Heart left ventricle (tissue), 16 donors: ENCODE data around the gene DHRS3. TPM values are rescaled to one million over a fixed set of nuclear protein-coding genes. Genes with fewer than 3 reads are reported as not detected.

Experiments used
- ATAC-seq, 4 donors: fragments of 200-7000 bp; cut with Tn5 transposase; one replicate each; pipeline ENCODE4 v1.9.1; 2020 to 2022; ENCODE audit warnings: moderate library complexity in 4 of 4, mild to moderate bottlenecking in 3 of 4, moderate number of reproducible peaks in 1 of 4
- DNase-seq, 5 donors: peaks; one replicate each; pipeline ENCODE4 v3.0.0-alpha.2; 2020
- H3K27ac ChIP-seq, 12 donors: fragments of 200-600 bp; sonication (generic) in 4 of 12; one replicate each; pipeline versions ENCODE4 v1.5.0 to v1.8.0; 2016 to 2022; ENCODE audit warnings: mild to moderate bottlenecking in 2 of 12
- H3K27me3 ChIP-seq, 9 donors: fragments of 200-600 bp; sonication (generic) in 2 of 9; one replicate each; pipeline versions ENCODE4 v1.5.1 to v1.8.0; 2016 to 2022; ENCODE audit warnings: mild to moderate bottlenecking in 3 of 9
- H3K36me3 ChIP-seq, 9 donors: fragments of 200-600 bp; sonication (generic) in 2 of 9; one replicate each; pipeline versions ENCODE4 v1.5.0 to v1.8.0; 2018 to 2022; ENCODE audit warnings: mild to moderate bottlenecking in 2 of 9
- H3K4me1 ChIP-seq, 12 donors: fragments of 200-600 bp; sonication (generic) in 4 of 12; one replicate each; pipeline versions ENCODE4 v1.5.0 to v1.8.0; 2016 to 2022; ENCODE audit warnings: mild to moderate bottlenecking in 3 of 12
- H3K4me3 ChIP-seq, 12 donors: fragments of 200-600 bp; sonication (generic) in 4 of 12; one replicate each; pipeline versions ENCODE4 v1.5.0 to v1.8.0; 2017 to 2022; ENCODE audit warnings: mild to moderate bottlenecking in 9 of 12, moderate library complexity in 4 of 12
- H3K9me3 ChIP-seq, 12 donors: fragments of 200-600 bp; sonication (generic) in 4 of 12; one replicate each; pipeline versions ENCODE4 v1.5.0 to v1.8.0; 2016 to 2022; ENCODE audit warnings: mild to moderate bottlenecking in 1 of 12
- POLR2A ChIP-seq, 2 donors: fragments of 450-650 bp; IDR thresholded peaks; one replicate each; pipeline ENCODE4 v1.6.1; 2017; ENCODE audit warnings: antibody characterized with exemption in 2 of 2, mild to moderate bottlenecking in 2 of 2, moderate library complexity in 2 of 2
- WGBS, 4 donors: extraction: QIAGEN DNeasy Blood & Tissue Kit in 2 of 4; methylation state at CpG; one replicate each; pipeline versions ENCODE4 v1.1.5 to v1.1.7; 2013 to 2018; 5-methylcytosine and 5-hydroxymethylcytosine counted together
- intact Hi-C, 10 donors: fragments of 100-400 bp; cut with DNase I; formaldehyde crosslinking; loops; one replicate each; pipeline versions ENCODE4 v1.11.1 to v1.14.2; 2022
- polyA plus RNA-seq, 2 donors: library from polyadenylated mRNA; stranded (reverse); fragments of 200-250 nt; gene quantifications; one replicate each; pipeline ENCODE4 v1.2.3, GENCODE V29; 2013
- total RNA-seq, 9 donors: library from RNA; depleted of rRNA in 2 of 9; stranded (reverse); fragments of >200 nt in 2 of 9; fragmentation: NEBNext Ultra II Directional in 3 of 9; extraction: Animal tissue kit (Norgen Biotek cat#: 25700) in 3 of 9; gene quantifications; one replicate each; pipeline versions ENCODE4 v1.1.0 to v1.2.4, GENCODE V29; 2016 to 2023
- TF ChIP-seq, protein P1 (sequence below), 12 donors: fragments of 200-600 bp; sonication (generic) in 4 of 12; IDR thresholded peaks; one replicate each; pipeline versions ENCODE4 v1.5.0 to v1.8.0; 2018 to 2022; ENCODE audit warnings: antibody characterized with exemption in 12 of 12, mild to moderate bottlenecking in 5 of 12
- donor health status: ischemic (EF 13 %, LVEDD 7.1; RV severe dilation, severe dysfunction).
- donor health status: healthy with polysubstance abuse.
- donor health status: DM: no; HTN: yes; CAD: no.
- donor health status: DM: no; HTN: no; CAD: no.
- donor health status: ischemic (EF 25% LVEDD 6.9; RV normal size, moderate dysfunction).
- donor health status: ischemic (EF 25% LVEDD 5.7; RV mildly dilated, moderate dysfunction).
- donor health status: healthy.
- donor health status: DM: yes; HTN: yes; CAD: no.
- donor health status: ischemic (EF 35%, LVEDD 5.7; RV mildly dilated, moderate dysfunction).
- donor health status: nonischemic (EF 11% LVEDD 7.7; RV severe dilation, severe dysfunction).
- donor health status: DM: yes; HTN: yes; CAD: no.
- donor health status: PGD.
- donor health status: ischemic (EF 29% LVEDD 5.4; RV normal size, mild dysfunction).
- donor health status: nonischemic (EF 23%, LVEDD 6.1; RV moderate dilation, normal function).

The DHRS3 gene
- total and polyA plus RNA-seq, 11 donors, result 28.6 to 102 (median 59.9) TPM

DNA sequence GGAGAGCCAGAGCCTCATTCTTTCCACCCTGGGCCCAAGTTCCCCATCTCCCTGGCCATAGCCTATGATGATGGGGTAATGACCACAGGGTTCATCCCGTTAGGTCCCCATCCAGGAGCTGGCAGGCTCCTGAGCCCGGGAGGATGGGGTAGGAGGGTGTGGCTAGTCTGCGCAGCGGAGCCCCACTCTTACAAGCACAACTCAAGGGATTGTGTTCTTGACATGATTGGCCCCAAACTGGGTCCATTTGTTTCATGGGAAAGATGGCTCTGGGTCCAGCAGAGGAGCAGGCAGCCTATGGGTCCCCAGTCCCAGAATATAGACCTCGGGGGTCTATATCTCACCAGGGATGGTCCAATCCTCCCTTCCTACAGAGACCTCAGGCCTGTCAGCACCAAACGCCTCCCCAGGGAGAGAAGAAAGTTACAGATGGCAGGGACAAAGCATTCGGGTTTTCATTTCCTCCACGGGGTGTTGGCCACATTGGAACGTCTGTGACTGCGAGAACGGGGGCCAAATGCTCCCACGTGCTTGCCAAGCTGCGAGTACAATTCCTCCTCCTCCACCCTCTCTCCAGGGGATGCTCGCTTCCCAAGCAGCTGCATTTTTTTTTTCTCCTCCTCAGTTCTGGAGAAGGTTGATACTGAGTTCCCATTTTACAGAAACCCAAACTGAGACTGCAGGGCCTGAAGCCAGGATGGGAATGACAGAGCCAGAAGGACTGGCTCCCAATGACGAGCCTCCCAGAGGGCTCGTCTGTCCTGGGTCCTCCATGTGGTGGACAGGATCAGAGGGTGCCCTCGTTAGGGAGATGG is 71.0 kb downstream of the DHRS3 start:
- TF ChIP-seq, protein P1, sequence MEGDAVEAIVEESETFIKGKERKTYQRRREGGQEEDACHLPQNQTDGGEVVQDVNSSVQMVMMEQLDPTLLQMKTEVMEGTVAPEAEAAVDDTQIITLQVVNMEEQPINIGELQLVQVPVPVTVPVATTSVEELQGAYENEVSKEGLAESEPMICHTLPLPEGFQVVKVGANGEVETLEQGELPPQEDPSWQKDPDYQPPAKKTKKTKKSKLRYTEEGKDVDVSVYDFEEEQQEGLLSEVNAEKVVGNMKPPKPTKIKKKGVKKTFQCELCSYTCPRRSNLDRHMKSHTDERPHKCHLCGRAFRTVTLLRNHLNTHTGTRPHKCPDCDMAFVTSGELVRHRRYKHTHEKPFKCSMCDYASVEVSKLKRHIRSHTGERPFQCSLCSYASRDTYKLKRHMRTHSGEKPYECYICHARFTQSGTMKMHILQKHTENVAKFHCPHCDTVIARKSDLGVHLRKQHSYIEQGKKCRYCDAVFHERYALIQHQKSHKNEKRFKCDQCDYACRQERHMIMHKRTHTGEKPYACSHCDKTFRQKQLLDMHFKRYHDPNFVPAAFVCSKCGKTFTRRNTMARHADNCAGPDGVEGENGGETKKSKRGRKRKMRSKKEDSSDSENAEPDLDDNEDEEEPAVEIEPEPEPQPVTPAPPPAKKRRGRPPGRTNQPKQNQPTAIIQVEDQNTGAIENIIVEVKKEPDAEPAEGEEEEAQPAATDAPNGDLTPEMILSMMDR (IDR thresholded peaks at IDR 0.05), result no peak
- TF ChIP-seq POLR2A (IDR thresholded peaks at IDR 0.05), result no peak
- peak overlapping the region in 9 of 12 donors; percentile 35 to 91 (median 73) for H3K27ac ChIP-seq
- peaks cover 13 to 53% (median 33%) of the 10 kb centered on the region in 12 donors for H3K4me1 ChIP-seq
- no peak overlapping the region for H3K4me3 ChIP-seq
- no peaks in the 10 kb centered on the region for H3K36me3 ChIP-seq
- H3K27me3 ChIP-seq, result no peaks in the 10 kb centered on the region
- intact Hi-C loops, result no loop called here
- ATAC-seq, result peak; percentile 27 to 72 (median 60)
- H3K9me3 ChIP-seq, result no peaks in the 10 kb centered on the region
- 39 to 70% (median 50%) methylated on average over 14 to 17 of the region's 17 CpGs for WGBS, 4 donors
- DNase-seq, result peak; percentile 71 to 86 (median 76)

DNA sequence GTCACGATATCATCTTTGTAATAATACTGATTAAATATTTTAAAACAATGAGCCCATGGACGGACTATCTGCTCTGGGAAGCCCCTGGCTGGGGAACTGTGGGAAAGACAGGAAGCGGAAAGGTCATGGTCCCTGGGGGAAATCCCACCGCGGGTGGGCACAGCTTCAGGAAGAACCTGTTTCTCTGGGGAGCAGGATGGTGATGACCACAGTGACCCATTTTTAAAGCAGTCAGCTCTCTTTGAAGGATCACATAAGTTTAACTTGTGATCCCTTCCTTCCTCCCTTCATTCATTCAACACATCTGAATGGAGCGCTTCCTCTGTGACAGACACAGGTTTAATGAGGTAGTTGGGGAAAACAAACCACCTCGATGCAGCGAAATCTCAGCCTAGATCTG is 73.0 kb downstream of the DHRS3 start:
- H3K36me3 ChIP-seq, result no peaks in the 10 kb centered on the region
- no peaks in the 10 kb centered on the region for H3K9me3 ChIP-seq
- H3K27me3 ChIP-seq, result no peaks in the 10 kb centered on the region
- no peak overlapping the region for H3K4me3 ChIP-seq
- H3K27ac ChIP-seq, result no peak overlapping the region
- TF ChIP-seq, protein P1 (IDR thresholded peaks at IDR 0.05), result no peak
- no peak for TF ChIP-seq POLR2A (IDR thresholded peaks at IDR 0.05)
- WGBS, 4 donors, result 46 to 62% (median 59%) methylated on average over 8 of the region's 8 CpGs
- peaks cover 13 to 69% (median 45%) of the 10 kb centered on the region in 12 donors for H3K4me1 ChIP-seq
- intact Hi-C loops, result loop anchor here in 2 of 10 donors (5.0 kb wide), 1 partner anchor 72 kb away; the partner anchor contains the start of gene DHRS3 (in 2 of the 2)
- ATAC-seq (no peak), DNase-seq (no peak)

DNA sequence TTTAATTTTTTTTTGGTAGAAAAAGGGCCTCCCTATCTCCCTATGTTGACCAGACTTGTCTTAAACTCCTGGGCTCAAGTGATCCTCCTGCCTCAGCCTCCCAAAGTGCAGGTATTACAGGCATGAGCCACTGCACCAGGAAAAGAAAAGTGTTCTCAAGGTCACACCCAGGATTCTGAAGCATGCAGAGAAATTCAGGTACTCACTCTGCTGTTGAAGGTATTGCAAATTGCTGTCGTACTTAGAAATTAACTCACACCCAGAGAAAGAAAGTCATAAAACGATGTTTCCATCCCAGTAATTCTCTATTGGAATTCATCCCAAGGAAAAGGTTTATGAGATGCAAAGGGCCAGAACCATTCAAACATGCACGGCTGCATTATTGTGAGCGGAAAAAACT is 73.7 kb downstream of the DHRS3 start:
- ATAC-seq (no peak), DNase-seq (no peak)
- H3K36me3 ChIP-seq, result no peaks in the 10 kb centered on the region
- H3K4me1 ChIP-seq, result peaks cover 13 to 68% (median 39%) of the 10 kb centered on the region in 12 donors
- no peak overlapping the region for H3K27ac ChIP-seq
- WGBS, 4 donors, result 77 to 84% (median 82%) methylated on average over 4 of the region's 4 CpGs
- no peaks in the 10 kb centered on the region for H3K9me3 ChIP-seq
- H3K4me3 ChIP-seq, result no peak overlapping the region
- H3K27me3 ChIP-seq, result no peaks in the 10 kb centered on the region
- TF ChIP-seq POLR2A (IDR thresholded peaks at IDR 0.05), result no peak
- TF ChIP-seq, protein P1 (IDR thresholded peaks at IDR 0.05), result no peak
- intact Hi-C loops, result loop anchor here in 2 of 10 donors (5.0 kb wide), 1 partner anchor 73 kb away; the partner anchor contains the start of gene DHRS3 (in 2 of the 2)

DNA sequence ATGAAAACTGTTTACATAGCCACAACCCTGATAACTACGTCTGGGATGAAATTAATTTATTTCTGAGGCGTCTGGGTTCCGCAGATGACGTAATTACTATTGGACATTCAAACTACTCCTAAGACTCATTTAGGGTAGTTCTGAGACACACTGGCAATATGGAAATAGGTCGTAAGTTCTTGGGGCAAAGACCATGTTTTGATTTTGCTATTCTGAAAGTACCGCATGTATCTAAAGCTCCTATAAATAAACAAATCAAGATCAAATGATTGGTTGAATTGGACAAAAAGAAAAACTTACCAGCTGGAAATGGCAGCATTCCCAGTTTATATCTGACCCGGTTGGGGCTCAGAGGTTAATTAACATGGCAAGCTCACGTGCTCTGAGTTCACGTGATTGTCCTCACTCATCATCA is 74.3 kb downstream of the DHRS3 start:
- Histone ChIP-seq H3K27ac (no peak overlapping the region), H3K4me3 (no peak overlapping the region), H3K27me3 (no peaks in the 10 kb centered on the region), H3K9me3 (no peaks in the 10 kb centered on the region), H3K36me3 (no peaks in the 10 kb centered on the region), H3K4me1 (peaks cover 9 to 62% (median 33%) of the 10 kb centered on the region in 12 donors)
- no peak for TF ChIP-seq POLR2A (IDR thresholded peaks at IDR 0.05)
- TF ChIP-seq, protein P1 (IDR thresholded peaks at IDR 0.05), result no peak
- no peak for ATAC-seq
- 81 to 83% (median 82%) methylated on average over 9 of the region's 9 CpGs for WGBS, 4 donors
- DNase-seq, result no peak
- intact Hi-C loops, result loop anchor here in 2 of 10 donors (5.0 kb wide), 1 partner anchor 74 kb away; the partner anchor contains the start of gene DHRS3 (in 2 of the 2)
